Mesothelial cell of epicardium (in vitro differentiated cells): ENCODE measurements around the gene CST11. TPM values are rescaled to one million over a fixed set of nuclear protein-coding genes. Genes with fewer than 3 reads are reported as not detected.

Experiments used
- DNase-seq, 2 experiments: peaks; one replicate each; pipeline ENCODE4 v3.0.0; 2021; ENCODE audit warnings: low spot score in 2 of 2; ENCODE audit not compliant: unreplicated experiment in 2 of 2
- H3K27ac Mint-ChIP-seq: 2 replicates; pipeline ENCODE4 v1.8.0; 2021; ENCODE audit warnings: mixed read lengths
- H3K27me3 Mint-ChIP-seq: 2 replicates; pipeline ENCODE4 v1.8.0; 2021; ENCODE audit warnings: low read depth, mixed read lengths
- H3K36me3 Mint-ChIP-seq: 2 replicates; pipeline ENCODE4 v1.8.0; 2021; ENCODE audit warnings: mixed read lengths
- H3K4me1 Mint-ChIP-seq: 2 replicates; pipeline ENCODE4 v1.8.0; 2021; ENCODE audit warnings: mixed read lengths
- H3K4me3 Mint-ChIP-seq: 2 replicates; pipeline ENCODE4 v1.8.0; 2021; ENCODE audit warnings: mild to moderate bottlenecking, moderate library complexity, mixed read lengths
- H3K9me3 Mint-ChIP-seq: 2 replicates; pipeline ENCODE4 v1.8.0; 2021; ENCODE audit warnings: mixed read lengths
- total RNA-seq: library from RNA; stranded (reverse); gene quantifications from 3 replicates; pipeline ENCODE4 v1.2.1, GENCODE V29; 2021
- TF ChIP-seq, protein P1 (sequence below): fragments of 200-600 bp; sonication (generic); IDR thresholded peaks from one replicate; pipeline ENCODE4 v1.5.0; 2021; ENCODE audit warnings: antibody characterized with exemption; ENCODE audit not compliant: unreplicated experiment

The CST11 gene
- total RNA-seq, 1 donor from 2014 or later, result not detected

- peaks cover 3% of the 10 kb centered on the region for H3K4me1 Mint-ChIP-seq
- no peak overlapping the region for H3K4me3 Mint-ChIP-seq
- H3K27ac Mint-ChIP-seq, result no peak overlapping the region
- H3K9me3 Mint-ChIP-seq, result no peaks in the 10 kb centered on the region
- peaks cover 9% of the 10 kb centered on the region for H3K27me3 Mint-ChIP-seq
- H3K36me3 Mint-ChIP-seq, result no peaks in the 10 kb centered on the region
- TF ChIP-seq, protein P1, sequence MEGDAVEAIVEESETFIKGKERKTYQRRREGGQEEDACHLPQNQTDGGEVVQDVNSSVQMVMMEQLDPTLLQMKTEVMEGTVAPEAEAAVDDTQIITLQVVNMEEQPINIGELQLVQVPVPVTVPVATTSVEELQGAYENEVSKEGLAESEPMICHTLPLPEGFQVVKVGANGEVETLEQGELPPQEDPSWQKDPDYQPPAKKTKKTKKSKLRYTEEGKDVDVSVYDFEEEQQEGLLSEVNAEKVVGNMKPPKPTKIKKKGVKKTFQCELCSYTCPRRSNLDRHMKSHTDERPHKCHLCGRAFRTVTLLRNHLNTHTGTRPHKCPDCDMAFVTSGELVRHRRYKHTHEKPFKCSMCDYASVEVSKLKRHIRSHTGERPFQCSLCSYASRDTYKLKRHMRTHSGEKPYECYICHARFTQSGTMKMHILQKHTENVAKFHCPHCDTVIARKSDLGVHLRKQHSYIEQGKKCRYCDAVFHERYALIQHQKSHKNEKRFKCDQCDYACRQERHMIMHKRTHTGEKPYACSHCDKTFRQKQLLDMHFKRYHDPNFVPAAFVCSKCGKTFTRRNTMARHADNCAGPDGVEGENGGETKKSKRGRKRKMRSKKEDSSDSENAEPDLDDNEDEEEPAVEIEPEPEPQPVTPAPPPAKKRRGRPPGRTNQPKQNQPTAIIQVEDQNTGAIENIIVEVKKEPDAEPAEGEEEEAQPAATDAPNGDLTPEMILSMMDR, result no peak
- DNase-seq, result no peak
Measured at GRCh38 chr20:23440004-23440403, 12.7 kb downstream of the CST11 start.

DNA sequence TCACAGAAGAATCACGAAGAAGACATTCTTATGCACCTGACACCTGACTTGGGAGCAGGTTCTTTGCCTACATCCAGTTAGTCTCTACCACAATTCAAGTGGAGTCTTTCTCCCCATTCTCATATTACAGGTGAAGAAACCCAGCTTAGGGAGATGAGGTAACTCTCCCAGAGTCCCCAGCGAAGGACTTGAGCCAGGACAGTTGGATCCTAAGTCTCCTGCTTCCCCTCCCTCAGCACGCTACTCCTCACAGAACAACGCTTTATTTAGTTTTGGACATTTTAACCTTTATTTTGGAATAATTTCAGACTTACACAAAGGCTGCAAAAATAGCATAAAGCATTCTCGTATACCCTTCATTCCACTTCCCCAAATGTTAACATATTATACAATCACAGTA lies 14.0 kb downstream of the CST11 start:
- no peak overlapping the region for H3K4me3 Mint-ChIP-seq
- peaks cover 9% of the 10 kb centered on the region for H3K27me3 Mint-ChIP-seq
- DNase-seq, result no peak
- TF ChIP-seq, protein P1, result no peak
- no peak overlapping the region for H3K27ac Mint-ChIP-seq
- no peaks in the 10 kb centered on the region for H3K36me3 Mint-ChIP-seq
- peaks cover 3% of the 10 kb centered on the region for H3K4me1 Mint-ChIP-seq
- no peaks in the 10 kb centered on the region for H3K9me3 Mint-ChIP-seq

DNA sequence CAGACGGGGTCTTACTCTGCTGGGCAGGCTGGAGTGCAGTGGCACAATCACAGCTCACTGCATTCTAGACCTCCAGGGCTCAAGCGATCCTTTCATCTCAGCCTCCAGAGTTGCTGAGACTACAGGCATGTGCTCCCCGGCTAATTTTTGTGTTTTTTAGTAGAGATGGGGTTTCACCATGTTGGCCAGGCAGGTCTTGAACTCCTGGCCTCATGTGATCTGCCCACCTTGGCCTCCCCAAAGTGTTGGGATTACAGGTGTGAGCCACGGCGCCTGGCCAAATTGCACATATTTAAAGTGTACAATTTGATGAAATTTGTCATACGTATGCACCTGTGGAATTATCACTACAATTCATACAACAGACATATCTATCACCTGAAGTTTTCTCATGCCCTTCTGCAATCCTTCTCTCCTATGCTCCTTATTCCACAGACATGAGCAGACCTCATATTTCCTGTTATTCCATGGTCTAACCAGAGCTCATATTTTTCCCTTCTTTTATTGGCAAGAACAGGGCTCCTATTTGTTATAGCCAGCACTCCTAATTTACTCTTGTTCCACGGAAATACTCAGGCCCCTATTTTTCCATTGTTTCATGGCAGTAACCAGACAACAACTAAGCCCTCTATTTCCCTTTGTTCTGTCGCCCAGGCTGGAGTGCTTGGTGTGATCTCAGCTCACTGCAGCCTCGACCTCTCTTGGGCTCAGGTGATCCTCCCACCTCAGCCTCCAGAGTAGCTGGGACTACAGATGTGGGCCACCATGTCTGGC lies 15.4 kb downstream of the CST11 start:
- Mint-ChIP-seq H3K27ac (no peak overlapping the region), H3K4me3 (no peak overlapping the region), H3K4me1 (peaks cover 3% of the 10 kb centered on the region), H3K36me3 (no peaks in the 10 kb centered on the region), H3K9me3 (no peaks in the 10 kb centered on the region), H3K27me3 (peaks cover 8% of the 10 kb centered on the region)
- TF ChIP-seq, protein P1, result no peak
- no peak for DNase-seq

DNA sequence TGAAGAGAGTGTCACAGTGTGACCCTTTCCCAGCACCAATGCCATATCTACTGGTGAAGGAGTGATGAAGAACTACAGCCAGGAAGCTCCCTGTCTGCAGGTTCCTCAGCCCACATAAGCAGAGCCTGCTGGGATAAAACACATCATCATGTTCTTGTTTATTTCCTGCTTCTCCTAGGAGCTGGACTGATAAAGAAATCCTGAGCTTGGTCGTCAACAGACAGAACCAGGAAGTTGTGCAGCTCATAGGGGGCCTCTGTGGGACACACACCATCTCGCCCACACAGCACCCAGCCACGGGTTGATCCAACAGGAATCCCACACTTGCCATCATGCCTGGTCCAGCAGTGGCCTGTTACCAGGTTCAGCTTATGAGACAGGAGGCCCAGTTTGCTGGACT lies 16.0 kb downstream of the CST11 start:
- Mint-ChIP-seq H3K27me3 (peaks cover 6% of the 10 kb centered on the region), H3K4me3 (no peak overlapping the region), H3K27ac (no peak overlapping the region), H3K4me1 (peaks cover 3% of the 10 kb centered on the region), H3K36me3 (no peaks in the 10 kb centered on the region), H3K9me3 (no peaks in the 10 kb centered on the region)
- TF ChIP-seq, protein P1, result no peak
- DNase-seq, result no peak

DNA sequence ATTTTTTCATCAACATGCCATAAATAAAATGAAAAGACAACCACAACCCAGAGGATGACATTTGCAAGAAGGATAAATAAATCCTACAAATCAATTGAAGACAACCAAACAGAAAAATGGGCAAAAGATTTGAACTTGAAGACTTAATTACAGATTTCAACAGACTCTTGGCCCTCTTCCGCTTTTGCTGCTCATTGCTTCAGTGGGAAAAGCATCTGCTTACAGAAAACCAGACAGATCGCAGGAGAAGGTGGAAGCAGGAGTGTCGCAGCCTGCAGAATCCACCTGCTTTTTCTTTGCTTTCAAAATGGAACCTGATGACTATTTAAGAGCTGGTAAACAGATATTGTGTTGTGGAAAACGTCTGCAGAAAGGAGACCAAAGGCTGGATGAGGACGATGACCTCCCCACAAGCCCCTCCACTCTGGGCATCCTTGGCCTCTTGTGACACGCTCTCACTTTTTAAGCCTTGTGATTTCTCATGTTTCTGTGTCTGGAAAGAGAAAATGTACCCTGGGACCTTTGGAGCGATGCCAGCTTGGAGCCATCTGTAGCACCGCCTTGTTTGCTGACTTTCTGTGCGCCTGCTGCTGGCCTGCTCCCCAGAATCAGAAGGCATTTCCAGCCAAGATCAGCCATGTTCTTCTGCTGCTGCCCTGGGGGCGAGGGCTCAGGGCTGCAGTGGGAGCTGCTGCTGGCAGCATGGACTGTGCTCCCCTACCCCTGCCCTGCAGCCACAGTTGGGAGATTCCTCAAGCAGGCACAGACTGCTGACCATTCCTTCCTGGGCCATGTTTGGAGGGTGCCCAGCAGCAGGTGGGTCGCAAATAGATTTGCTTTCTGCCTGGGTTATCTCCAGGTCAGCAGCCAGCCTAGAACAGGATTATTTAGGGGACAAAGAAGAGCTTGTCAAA lies 16.8 kb downstream of the CST11 start:
- H3K4me3 Mint-ChIP-seq, result no peak overlapping the region
- no peak for DNase-seq
- TF ChIP-seq, protein P1, result no peak

More for the DNA sequence above, 16.8 kb downstream of the CST11 start:
- Mint-ChIP-seq H3K9me3 (no peaks in the 10 kb centered on the region), H3K36me3 (no peaks in the 10 kb centered on the region), H3K27me3 (peaks cover 5% of the 10 kb centered on the region), H3K4me1 (peaks cover 3% of the 10 kb centered on the region), H3K27ac (no peak overlapping the region)
